ENCODE data around the gene GPR35. TPM values are rescaled to one million over a fixed set of nuclear protein-coding genes. Genes with fewer than 3 reads are reported as not detected.
A peak's percentile ranks its signal among the peaks of the same experiment; 100 is the strongest.

The GPR35 gene
- total RNA-seq, 1 experiment from 2014 or later: 2.4 TPM

DNA sequence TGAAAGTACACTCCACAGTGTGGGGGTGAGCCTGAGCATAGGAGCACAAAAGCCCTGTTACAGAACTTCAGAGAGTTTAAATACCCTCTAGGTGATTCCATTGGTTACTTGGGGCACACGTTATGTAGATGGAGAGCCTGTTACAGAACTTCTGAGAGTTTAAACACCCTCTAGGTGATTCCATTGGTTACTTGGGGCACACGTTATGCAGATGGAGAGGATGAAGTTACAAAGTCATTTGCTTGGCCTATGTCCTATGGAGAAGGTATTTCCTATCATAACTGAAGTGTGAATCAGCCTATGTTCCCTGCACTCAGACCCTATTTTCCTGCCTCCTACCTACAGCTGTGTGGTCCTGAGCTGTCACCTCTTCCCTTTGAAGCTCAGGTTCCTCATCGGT, 42.5 kb upstream of the GPR35 start:
- H3K36me3 ChIP-seq (ENCODE audit: low read depth, low read length): no peaks in the 10 kb centered on the region
- no peak overlapping the region for H2AFZ ChIP-seq (ENCODE audit: low read length)
- no TSS peak for BruUV-seq (replicated peaks)
- peaks cover 7% of the 10 kb centered on the region for H3F3A ChIP-seq (ENCODE audit: low read length, unreplicated experiment)
- TF ChIP-seq EZH2phosphoT487 (IDR thresholded peaks at IDR 0.05; ENCODE audit: borderline replicate concordance, low read length) (no peak), EZH2 (IDR thresholded peaks at IDR 0.05; ENCODE audit: low read length, unreplicated experiment) (no peak)
- TF ChIP-seq, protein P1, sequence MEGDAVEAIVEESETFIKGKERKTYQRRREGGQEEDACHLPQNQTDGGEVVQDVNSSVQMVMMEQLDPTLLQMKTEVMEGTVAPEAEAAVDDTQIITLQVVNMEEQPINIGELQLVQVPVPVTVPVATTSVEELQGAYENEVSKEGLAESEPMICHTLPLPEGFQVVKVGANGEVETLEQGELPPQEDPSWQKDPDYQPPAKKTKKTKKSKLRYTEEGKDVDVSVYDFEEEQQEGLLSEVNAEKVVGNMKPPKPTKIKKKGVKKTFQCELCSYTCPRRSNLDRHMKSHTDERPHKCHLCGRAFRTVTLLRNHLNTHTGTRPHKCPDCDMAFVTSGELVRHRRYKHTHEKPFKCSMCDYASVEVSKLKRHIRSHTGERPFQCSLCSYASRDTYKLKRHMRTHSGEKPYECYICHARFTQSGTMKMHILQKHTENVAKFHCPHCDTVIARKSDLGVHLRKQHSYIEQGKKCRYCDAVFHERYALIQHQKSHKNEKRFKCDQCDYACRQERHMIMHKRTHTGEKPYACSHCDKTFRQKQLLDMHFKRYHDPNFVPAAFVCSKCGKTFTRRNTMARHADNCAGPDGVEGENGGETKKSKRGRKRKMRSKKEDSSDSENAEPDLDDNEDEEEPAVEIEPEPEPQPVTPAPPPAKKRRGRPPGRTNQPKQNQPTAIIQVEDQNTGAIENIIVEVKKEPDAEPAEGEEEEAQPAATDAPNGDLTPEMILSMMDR (conservative IDR thresholded peaks at IDR 0.05; ENCODE audit: low read depth, low read length): no peak
- no peaks in the 10 kb centered on the region for H3K27me3 ChIP-seq (ENCODE audit: low read length)
- intact Hi-C loops (cut with micrococcal nuclease): no loop called here
- H3K4me1 ChIP-seq (ENCODE audit: insufficient read depth, low read length): peaks cover 60% of the 10 kb centered on the region
- H3K9me2 ChIP-seq (replicated peaks; ENCODE audit: low read length): no peaks in the 10 kb centered on the region
- no peak overlapping the region for H3K4me3 ChIP-seq (ENCODE audit: low read length)
- ATAC-seq (no peak), DNase-seq (no peak)
- no peaks in the 10 kb centered on the region for H3K9me3 ChIP-seq (ENCODE audit: low read length)
- ChIA-PET POLR2A (ENCODE audit: unreplicated experiment) (no interaction called here), CTCF (no interaction called here)
- H3K9ac ChIP-seq (ENCODE audit: low read length): no peak overlapping the region
- H3K4me2 ChIP-seq (ENCODE audit: low read length): peak overlapping the region; percentile 38; the same call in 1 of the 2 replicates
- no peak overlapping the region for H3K27ac ChIP-seq (ENCODE audit: low read length)
- no peaks in the 10 kb centered on the region; the same call in 1 of the 2 replicates for H4K20me1 ChIP-seq (ENCODE audit: low read length)
- H3K79me2 ChIP-seq (ENCODE audit: low read length): peaks cover 79% of the 10 kb centered on the region

DNA sequence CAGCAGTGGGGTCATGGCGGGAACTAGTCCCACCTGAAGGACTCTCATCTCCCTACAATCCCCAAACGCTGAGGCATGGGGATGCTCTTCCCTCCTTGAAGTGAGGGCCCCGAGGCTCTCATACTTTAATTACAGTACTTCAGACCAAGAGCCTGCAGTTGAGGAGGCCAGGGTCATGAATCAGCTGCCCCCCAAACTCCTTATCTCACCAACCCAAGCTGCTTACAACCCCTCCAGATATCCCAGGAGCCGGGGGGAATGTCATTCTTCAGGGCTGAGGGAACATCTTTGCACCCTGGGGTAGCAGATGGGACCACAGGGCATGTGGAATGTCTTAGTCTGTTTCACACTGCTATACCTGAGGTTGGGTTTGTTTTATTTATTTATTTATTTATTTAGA, 41.5 kb upstream of the GPR35 start:
- no peak for TF ChIP-seq EZH2 (IDR thresholded peaks at IDR 0.05; ENCODE audit: low read length, unreplicated experiment)
- TF ChIP-seq EZH2phosphoT487 (IDR thresholded peaks at IDR 0.05; ENCODE audit: borderline replicate concordance, low read length): no peak
- Histone ChIP-seq H3F3A (ENCODE audit: low read length, unreplicated experiment) (peaks cover 7% of the 10 kb centered on the region), H2AFZ (ENCODE audit: low read length) (no peak overlapping the region), H3K27me3 (ENCODE audit: low read length) (no peaks in the 10 kb centered on the region), H3K9ac (ENCODE audit: low read length) (no peak overlapping the region), H3K36me3 (ENCODE audit: low read depth, low read length) (no peaks in the 10 kb centered on the region), H3K9me2 (replicated peaks; ENCODE audit: low read length) (no peaks in the 10 kb centered on the region), H4K20me1 (ENCODE audit: low read length) (peaks cover 8% of the 10 kb centered on the region), H3K79me2 (ENCODE audit: low read length) (peaks cover 81% of the 10 kb centered on the region), H3K27ac (ENCODE audit: low read length) (no peak overlapping the region), H3K4me1 (ENCODE audit: insufficient read depth, low read length) (peaks cover 63% of the 10 kb centered on the region), H3K4me3 (ENCODE audit: low read length) (no peak overlapping the region), H3K4me2 (ENCODE audit: low read length) (no peak overlapping the region), H3K9me3 (ENCODE audit: low read length) (no peaks in the 10 kb centered on the region)
- ChIA-PET CTCF (no interaction called here), POLR2A (ENCODE audit: unreplicated experiment) (no interaction called here)
- intact Hi-C loops (cut with micrococcal nuclease): no loop called here
- ATAC-seq (no peak), DNase-seq (no peak)
- no TSS peak for BruUV-seq (replicated peaks)

DNA sequence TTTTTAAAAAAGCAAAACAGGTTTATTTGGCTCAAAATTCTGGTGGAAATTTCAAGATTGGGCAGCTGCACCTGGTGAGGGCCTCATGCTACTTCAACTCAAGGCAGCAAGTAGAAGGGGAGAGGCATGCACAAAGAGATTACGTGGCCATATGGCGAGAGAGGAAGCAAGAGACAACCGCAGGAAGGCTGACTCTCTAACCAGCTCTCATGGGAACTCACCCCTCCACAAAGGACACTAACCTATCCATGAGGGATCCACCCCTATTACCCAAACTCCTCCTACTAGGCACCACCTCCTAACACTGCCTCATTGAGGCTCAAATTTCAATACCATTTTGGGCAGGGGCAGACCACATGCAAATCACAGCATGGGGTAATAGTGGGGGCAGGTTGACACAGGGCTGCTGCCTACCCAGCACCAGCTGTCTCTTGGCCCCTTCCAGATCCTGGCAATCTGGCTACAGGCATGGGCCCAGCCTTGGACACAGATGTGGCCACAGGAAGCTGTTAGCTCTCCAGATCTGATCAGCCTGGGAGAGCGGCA, 40.7 kb upstream of the GPR35 start:
- H3K4me2 ChIP-seq (ENCODE audit: low read length): peak overlapping the region; percentile 96
- ChIA-PET CTCF (no interaction called here), POLR2A (ENCODE audit: unreplicated experiment) (no interaction called here)
- H3K9ac ChIP-seq (ENCODE audit: low read length): no peak overlapping the region
- no peak overlapping the region for H3K27ac ChIP-seq (ENCODE audit: low read length)
- H3K4me3 ChIP-seq (ENCODE audit: low read length): peak overlapping the region; percentile 93; the same call in 1 of the 2 replicates
- no peaks in the 10 kb centered on the region for H3K27me3 ChIP-seq (ENCODE audit: low read length)
- no peak overlapping the region for H2AFZ ChIP-seq (ENCODE audit: low read length)
- no peak for ATAC-seq
- H3K9me2 ChIP-seq (replicated peaks; ENCODE audit: low read length): no peaks in the 10 kb centered on the region
- H3K36me3 ChIP-seq (ENCODE audit: low read depth, low read length): no peaks in the 10 kb centered on the region
- H3K9me3 ChIP-seq (ENCODE audit: low read length): no peaks in the 10 kb centered on the region
- TF ChIP-seq EZH2phosphoT487 (IDR thresholded peaks at IDR 0.05; ENCODE audit: borderline replicate concordance, low read length) (no peak), EZH2 (IDR thresholded peaks at IDR 0.05; ENCODE audit: low read length, unreplicated experiment) (no peak)
- TF ChIP-seq, protein P1 (conservative IDR thresholded peaks at IDR 0.05; ENCODE audit: low read depth, low read length): no peak
- H4K20me1 ChIP-seq (ENCODE audit: low read length): peaks cover 8% of the 10 kb centered on the region
- H3F3A ChIP-seq (ENCODE audit: low read length, unreplicated experiment): peaks cover 7% of the 10 kb centered on the region
- intact Hi-C loops (cut with micrococcal nuclease): no loop called here
- H3K79me2 ChIP-seq (ENCODE audit: low read length): peaks cover 85% of the 10 kb centered on the region
- BruUV-seq (replicated peaks): no TSS peak
- DNase-seq: peak; percentile 36
- H3K4me1 ChIP-seq (ENCODE audit: insufficient read depth, low read length): peaks cover 55% of the 10 kb centered on the region

All from PC-3 (cell line).